Body of pancreas (tissue), 4 donors: ENCODE results near the gene PRR12.

Experiments used
- POLR2A ChIP-seq, 3 donors: fragments of 450-650 bp; IDR thresholded peaks; one replicate each; pipeline ENCODE4 v1.6.1; 2016; ENCODE audit warnings: antibody characterized with exemption in 3 of 3, mild to moderate bottlenecking in 2 of 3
- TF ChIP-seq, protein P1 (sequence below), 7 experiments: fragments of 450-650 bp in 4 of 7; fragments of 200-600 bp in 3 of 7; sonication (generic) in 3 of 7; IDR thresholded peaks; one replicate each; pipeline ENCODE4 v1.5.1; 2016 to 2019; ENCODE audit warnings: antibody characterized with exemption in 7 of 7

DNA sequence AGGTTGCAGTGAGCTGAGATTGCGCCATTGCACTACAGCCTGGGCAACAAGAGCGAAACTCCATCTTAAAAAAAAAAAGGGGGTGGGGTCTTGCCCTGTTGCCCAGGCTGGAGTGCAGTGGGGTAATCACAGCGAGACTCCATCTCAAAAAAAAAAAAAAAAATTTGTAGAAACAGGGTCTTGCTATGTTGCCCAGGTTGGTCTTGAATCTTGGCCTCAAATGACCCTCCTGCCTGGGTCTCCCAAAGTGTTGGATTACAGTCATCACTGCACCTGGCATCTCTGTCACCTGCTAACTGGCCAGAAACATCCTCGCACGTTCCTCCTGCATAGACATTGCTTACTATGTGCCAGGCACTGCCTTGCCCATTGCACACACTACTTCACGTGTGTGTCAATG lies 49.1 kb upstream of the PRR12 start:
- TF ChIP-seq, protein P1, sequence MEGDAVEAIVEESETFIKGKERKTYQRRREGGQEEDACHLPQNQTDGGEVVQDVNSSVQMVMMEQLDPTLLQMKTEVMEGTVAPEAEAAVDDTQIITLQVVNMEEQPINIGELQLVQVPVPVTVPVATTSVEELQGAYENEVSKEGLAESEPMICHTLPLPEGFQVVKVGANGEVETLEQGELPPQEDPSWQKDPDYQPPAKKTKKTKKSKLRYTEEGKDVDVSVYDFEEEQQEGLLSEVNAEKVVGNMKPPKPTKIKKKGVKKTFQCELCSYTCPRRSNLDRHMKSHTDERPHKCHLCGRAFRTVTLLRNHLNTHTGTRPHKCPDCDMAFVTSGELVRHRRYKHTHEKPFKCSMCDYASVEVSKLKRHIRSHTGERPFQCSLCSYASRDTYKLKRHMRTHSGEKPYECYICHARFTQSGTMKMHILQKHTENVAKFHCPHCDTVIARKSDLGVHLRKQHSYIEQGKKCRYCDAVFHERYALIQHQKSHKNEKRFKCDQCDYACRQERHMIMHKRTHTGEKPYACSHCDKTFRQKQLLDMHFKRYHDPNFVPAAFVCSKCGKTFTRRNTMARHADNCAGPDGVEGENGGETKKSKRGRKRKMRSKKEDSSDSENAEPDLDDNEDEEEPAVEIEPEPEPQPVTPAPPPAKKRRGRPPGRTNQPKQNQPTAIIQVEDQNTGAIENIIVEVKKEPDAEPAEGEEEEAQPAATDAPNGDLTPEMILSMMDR (IDR thresholded peaks at IDR 0.05), result no peak
- no peak for TF ChIP-seq POLR2A (IDR thresholded peaks at IDR 0.05)
